ENCODE data around the gene ABAT.

DNA sequence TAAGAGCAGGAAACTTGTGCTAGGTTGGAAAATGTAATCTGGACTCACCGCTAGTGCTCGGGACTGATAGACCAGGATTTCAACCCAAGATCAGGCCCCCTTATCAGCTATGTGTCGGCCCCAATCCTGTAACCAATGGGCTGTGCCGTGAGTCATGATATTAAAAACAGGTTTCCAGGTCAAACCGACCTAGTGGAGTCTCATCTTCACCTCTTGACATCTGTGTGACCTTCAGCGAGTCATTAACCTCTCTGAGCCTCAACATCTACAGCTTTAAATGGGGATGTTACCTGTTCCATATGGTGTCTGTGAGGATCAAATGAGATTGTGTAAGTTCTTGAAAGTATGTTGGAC lies 123.7 kb downstream of the ABAT start:
- TF ChIP-seq, protein P1, sequence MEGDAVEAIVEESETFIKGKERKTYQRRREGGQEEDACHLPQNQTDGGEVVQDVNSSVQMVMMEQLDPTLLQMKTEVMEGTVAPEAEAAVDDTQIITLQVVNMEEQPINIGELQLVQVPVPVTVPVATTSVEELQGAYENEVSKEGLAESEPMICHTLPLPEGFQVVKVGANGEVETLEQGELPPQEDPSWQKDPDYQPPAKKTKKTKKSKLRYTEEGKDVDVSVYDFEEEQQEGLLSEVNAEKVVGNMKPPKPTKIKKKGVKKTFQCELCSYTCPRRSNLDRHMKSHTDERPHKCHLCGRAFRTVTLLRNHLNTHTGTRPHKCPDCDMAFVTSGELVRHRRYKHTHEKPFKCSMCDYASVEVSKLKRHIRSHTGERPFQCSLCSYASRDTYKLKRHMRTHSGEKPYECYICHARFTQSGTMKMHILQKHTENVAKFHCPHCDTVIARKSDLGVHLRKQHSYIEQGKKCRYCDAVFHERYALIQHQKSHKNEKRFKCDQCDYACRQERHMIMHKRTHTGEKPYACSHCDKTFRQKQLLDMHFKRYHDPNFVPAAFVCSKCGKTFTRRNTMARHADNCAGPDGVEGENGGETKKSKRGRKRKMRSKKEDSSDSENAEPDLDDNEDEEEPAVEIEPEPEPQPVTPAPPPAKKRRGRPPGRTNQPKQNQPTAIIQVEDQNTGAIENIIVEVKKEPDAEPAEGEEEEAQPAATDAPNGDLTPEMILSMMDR (IDR thresholded peaks at IDR 0.05): peak in 1 of 7 experiments; percentile 1
- TF ChIP-seq POLR2A (IDR thresholded peaks at IDR 0.05): no peak
